ENCODE results near the gene HMX1.
A peak's percentile ranks its signal among the peaks of the same experiment; 100 is the strongest.

The HMX1 gene

GRCh38 chr4:8871417-8872401, at the start of gene HMX1:
TSS of gene HMX1 (minus strand) at chr4:8871839. CDS start at chr4:8871614, 225 bp downstream.
- Histone ChIP-seq H3K9me3 (ENCODE audit: control insufficient read depth in 5 of 5, low read length in 5 of 5) (no peaks in the 10 kb centered on the region), H3K27ac (ENCODE audit: low read depth, low read length) (no peak within 1 kb of the TSS), H3K9ac (ENCODE audit: low read length in 5 of 5) (no peak within 1 kb of the TSS), H3K4me3 (ENCODE audit: low read depth in 1 of 5, low read length in 5 of 5) (peak within 1 kb of the TSS in 2 of 5 donors; percentile 19 to 30), H3K27me3 (ENCODE audit: control insufficient read depth in 5 of 5, insufficient read depth in 4 of 5, low read length in 5 of 5) (peaks cover 75 to 82% (median 79%) of the 10 kb centered on the region in 5 donors), H3K4me1 (ENCODE audit: control insufficient read depth in 5 of 5, insufficient read depth in 5 of 5, low read length in 5 of 5) (peaks cover 0 to 11% (median 8%) of the 10 kb centered on the region in 5 donors), H3K36me3 (ENCODE audit: control insufficient read depth in 5 of 5, insufficient read depth in 5 of 5, low read length in 5 of 5) (no peaks in the 10 kb centered on the region)

- no peaks in the 10 kb centered on the region for H3K4me1 ChIP-seq (ENCODE audit: control insufficient read depth in 5 of 5, insufficient read depth in 5 of 5, low read length in 5 of 5)
- no peak overlapping the region for H3K4me3 ChIP-seq (ENCODE audit: low read depth in 1 of 5, low read length in 5 of 5)
- H3K36me3 ChIP-seq (ENCODE audit: control insufficient read depth in 5 of 5, insufficient read depth in 5 of 5, low read length in 5 of 5) = no peaks in the 10 kb centered on the region
- H3K9me3 ChIP-seq (ENCODE audit: control insufficient read depth in 5 of 5, low read length in 5 of 5) = peaks cover 4 to 14% (median 8%) of the 10 kb centered on the region in 5 donors
- no peak overlapping the region for H3K27ac ChIP-seq (ENCODE audit: low read depth, low read length)
- H3K9ac ChIP-seq (ENCODE audit: low read length in 5 of 5) = no peak overlapping the region
- H3K27me3 ChIP-seq (ENCODE audit: control insufficient read depth in 5 of 5, insufficient read depth in 4 of 5, low read length in 5 of 5) = peaks cover 8 to 28% (median 18%) of the 10 kb centered on the region in 5 donors
Observed at GRCh38 chr4:8920969-8921368, 49.3 kb upstream of the HMX1 start.

DNA sequence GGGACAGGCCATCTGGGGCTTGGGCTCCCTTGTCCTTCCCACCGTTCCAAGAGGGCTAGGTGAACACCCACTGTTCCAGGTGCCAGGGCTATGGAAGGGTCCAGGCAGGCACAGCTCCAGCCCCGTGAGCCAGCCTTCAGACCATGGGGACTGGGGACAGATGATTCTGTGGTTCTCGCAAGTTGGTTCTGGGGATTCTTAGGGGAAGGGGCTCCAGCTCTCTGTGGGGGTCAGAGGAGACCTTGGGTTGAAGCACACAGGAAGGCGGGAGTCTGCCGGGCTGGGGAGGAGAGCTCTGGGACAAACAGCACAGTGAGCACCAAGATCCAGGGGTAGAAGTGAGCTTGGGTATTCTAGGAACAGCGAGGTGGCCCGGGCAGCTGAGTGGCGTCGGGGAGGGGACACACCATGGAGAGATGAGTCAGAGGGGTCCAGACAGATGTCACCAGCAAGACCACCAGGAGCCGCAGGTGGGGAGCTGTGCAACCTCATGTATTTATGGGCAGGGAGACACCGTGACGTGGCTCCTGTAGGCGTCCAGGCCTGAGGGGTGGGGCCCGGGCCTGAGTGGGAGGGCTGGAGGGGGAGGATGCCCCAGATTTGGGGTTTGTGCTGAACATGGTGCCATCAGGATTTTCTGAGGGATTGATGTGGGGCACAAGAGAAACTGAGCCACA, 48.8 kb upstream of the HMX1 start:
- Histone ChIP-seq H3K27me3 (ENCODE audit: control insufficient read depth in 5 of 5, insufficient read depth in 4 of 5, low read length in 5 of 5) (peaks cover 8 to 34% (median 24%) of the 10 kb centered on the region in 5 donors), H3K27ac (ENCODE audit: low read depth, low read length) (no peak overlapping the region), H3K9me3 (ENCODE audit: control insufficient read depth in 5 of 5, low read length in 5 of 5) (peaks cover 4 to 14% (median 8%) of the 10 kb centered on the region in 5 donors), H3K36me3 (ENCODE audit: control insufficient read depth in 5 of 5, insufficient read depth in 5 of 5, low read length in 5 of 5) (no peaks in the 10 kb centered on the region), H3K4me3 (ENCODE audit: low read depth in 1 of 5, low read length in 5 of 5) (no peak overlapping the region), H3K4me1 (ENCODE audit: control insufficient read depth in 5 of 5, insufficient read depth in 5 of 5, low read length in 5 of 5) (no peaks in the 10 kb centered on the region), H3K9ac (ENCODE audit: low read length in 5 of 5) (no peak overlapping the region)

DNA sequence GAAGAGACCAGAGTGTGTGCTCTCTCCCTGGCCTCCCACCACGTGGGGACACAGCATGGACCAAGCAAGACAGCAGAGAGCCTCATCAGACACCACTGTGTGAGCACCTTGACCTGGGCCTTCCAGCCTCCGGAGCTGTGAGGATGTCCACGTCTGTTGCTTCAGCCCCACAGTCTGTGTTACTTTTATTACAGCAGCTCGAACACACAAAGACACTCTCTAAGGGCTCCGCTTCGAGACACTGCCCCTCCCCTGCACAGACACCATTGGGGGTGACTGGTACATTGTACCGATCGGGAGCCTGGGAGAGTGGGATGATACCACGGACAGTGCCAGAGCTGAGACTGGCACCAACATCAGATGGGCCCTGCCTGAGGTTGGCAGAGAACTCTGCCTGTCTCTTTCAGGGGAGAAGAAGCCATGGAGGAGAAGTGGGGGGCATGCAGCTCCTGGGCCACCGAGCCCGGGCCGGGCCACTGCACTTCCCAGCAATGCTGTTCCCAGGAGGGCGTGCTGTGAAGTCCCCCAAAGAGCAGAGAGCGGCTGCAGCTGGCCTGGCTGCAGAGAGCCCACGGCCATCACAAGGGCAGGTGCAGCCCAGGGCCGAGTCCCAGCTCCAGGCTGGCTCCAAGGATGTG, 48.1 kb upstream of the HMX1 start:
- Histone ChIP-seq H3K27me3 (ENCODE audit: control insufficient read depth in 5 of 5, insufficient read depth in 4 of 5, low read length in 5 of 5) (peaks cover 8 to 36% (median 27%) of the 10 kb centered on the region in 5 donors), H3K27ac (ENCODE audit: low read depth, low read length) (no peak overlapping the region), H3K9ac (ENCODE audit: low read length in 5 of 5) (no peak overlapping the region), H3K4me3 (ENCODE audit: low read depth in 1 of 5, low read length in 5 of 5) (no peak overlapping the region), H3K36me3 (ENCODE audit: control insufficient read depth in 5 of 5, insufficient read depth in 5 of 5, low read length in 5 of 5) (no peaks in the 10 kb centered on the region), H3K9me3 (ENCODE audit: control insufficient read depth in 5 of 5, low read length in 5 of 5) (peaks cover 4 to 14% (median 8%) of the 10 kb centered on the region in 5 donors), H3K4me1 (ENCODE audit: control insufficient read depth in 5 of 5, insufficient read depth in 5 of 5, low read length in 5 of 5) (no peaks in the 10 kb centered on the region)

DNA sequence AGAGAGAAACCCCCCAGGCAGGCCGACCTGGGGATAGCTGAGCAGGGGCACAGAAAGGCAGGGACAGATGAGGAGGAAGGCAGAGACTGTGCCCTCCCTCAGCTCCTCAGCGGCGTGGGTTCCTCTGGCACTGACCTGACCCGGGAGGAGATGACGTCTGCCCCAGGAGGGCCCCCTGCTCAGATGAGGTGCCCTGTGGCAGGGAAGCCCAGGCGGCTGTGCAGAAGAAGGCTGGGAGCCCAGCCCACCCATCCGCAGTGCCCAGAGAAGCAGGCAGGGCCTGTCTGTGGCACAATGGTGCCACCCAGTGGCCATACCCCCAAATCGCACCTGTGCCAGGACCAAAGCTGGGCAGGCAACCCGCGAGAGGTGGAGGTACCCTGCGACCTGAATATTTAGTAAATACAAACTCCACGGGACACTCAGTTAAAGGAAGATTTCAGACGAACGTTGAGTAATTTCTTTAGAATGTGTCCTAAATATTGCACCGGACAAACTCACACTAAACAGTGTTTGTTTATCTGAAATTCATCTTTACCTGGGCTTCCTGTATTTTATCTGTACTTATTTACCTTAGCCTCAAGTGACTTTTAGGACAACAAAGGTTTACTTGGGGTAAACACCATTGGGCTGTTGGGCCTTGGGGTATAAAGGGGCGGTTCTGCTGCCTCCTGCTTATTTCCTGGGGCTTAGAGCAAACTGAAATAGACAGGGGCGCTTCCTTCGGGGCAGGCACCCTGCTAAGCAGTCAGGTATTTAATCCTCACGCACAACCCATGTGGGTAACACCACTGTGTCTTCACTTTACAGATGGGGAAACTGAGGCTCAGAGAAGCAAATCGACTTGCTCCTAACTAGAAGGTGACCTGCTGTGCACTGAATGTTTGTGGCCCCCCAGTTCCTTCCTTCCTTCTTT, 46.5 kb upstream of the HMX1 start:
- no peaks in the 10 kb centered on the region for H3K36me3 ChIP-seq (ENCODE audit: control insufficient read depth in 5 of 5, insufficient read depth in 5 of 5, low read length in 5 of 5)
- H3K4me3 ChIP-seq (ENCODE audit: low read depth in 1 of 5, low read length in 5 of 5) = no peak overlapping the region
- H3K27me3 ChIP-seq (ENCODE audit: control insufficient read depth in 5 of 5, insufficient read depth in 4 of 5, low read length in 5 of 5) = peaks cover 8 to 42% (median 35%) of the 10 kb centered on the region in 5 donors
- peaks cover 3 to 9% (median 6%) of the 10 kb centered on the region in 5 donors for H3K9me3 ChIP-seq (ENCODE audit: control insufficient read depth in 5 of 5, low read length in 5 of 5)
- H3K9ac ChIP-seq (ENCODE audit: low read length in 5 of 5) = no peak overlapping the region
- H3K27ac ChIP-seq (ENCODE audit: low read depth, low read length) = no peak overlapping the region
- no peaks in the 10 kb centered on the region for H3K4me1 ChIP-seq (ENCODE audit: control insufficient read depth in 5 of 5, insufficient read depth in 5 of 5, low read length in 5 of 5)

DNA sequence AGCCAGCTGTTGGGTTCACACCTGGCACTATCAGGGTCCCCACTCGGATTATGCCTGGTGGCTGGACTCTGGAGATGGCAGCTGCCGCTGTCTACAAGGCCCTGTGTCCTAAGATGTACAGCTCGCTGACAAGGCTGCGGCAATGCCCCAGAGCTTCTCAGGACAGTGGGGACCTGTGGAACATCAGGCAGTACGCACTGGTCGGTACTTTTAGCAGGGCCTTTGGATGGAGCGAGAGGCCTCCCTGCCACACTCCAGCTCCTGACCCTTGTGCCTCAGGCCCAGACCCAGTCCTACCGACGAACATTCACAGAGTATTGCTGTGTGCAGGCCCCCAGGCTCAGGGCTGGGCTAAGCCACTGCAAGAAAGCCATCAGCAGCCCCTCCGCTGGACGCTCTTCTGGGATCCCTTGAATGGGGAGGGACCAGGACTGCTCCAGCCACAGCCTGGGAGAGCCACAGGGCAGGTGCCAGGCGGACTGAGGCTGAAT, 45.7 kb upstream of the HMX1 start:
- Histone ChIP-seq H3K4me1 (ENCODE audit: control insufficient read depth in 5 of 5, insufficient read depth in 5 of 5, low read length in 5 of 5) (no peaks in the 10 kb centered on the region), H3K27me3 (ENCODE audit: control insufficient read depth in 5 of 5, insufficient read depth in 4 of 5, low read length in 5 of 5) (peaks cover 8 to 43% (median 38%) of the 10 kb centered on the region in 5 donors), H3K4me3 (ENCODE audit: low read depth in 1 of 5, low read length in 5 of 5) (no peak overlapping the region), H3K36me3 (ENCODE audit: control insufficient read depth in 5 of 5, insufficient read depth in 5 of 5, low read length in 5 of 5) (no peaks in the 10 kb centered on the region), H3K9me3 (ENCODE audit: control insufficient read depth in 5 of 5, low read length in 5 of 5) (peaks cover 0 to 2% (median 1%) of the 10 kb centered on the region in 5 donors), H3K9ac (ENCODE audit: low read length in 5 of 5) (no peak overlapping the region), H3K27ac (ENCODE audit: low read depth, low read length) (no peak overlapping the region)

DNA sequence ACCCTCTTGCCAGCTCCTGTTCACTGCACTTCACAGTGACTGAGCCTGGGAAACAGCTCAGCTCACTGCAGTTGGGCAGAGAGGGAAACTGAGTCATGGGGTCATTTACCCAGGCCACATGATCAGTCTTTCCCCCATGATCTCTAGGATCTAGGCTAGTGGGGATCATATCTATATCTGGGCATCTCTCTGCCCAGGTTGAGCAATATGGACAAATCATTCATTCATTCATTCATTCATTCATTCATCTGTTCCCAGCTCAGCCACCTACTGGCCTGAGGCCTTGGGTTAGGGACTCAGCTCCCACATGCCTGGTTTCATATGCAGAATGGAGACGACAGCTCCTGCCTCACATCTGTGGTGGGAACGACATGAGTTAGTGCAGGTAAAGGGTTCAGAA, 45.3 kb upstream of the HMX1 start:
- no peaks in the 10 kb centered on the region for H3K36me3 ChIP-seq (ENCODE audit: control insufficient read depth in 5 of 5, insufficient read depth in 5 of 5, low read length in 5 of 5)
- no peak overlapping the region for H3K9ac ChIP-seq (ENCODE audit: low read length in 5 of 5)

DNA sequence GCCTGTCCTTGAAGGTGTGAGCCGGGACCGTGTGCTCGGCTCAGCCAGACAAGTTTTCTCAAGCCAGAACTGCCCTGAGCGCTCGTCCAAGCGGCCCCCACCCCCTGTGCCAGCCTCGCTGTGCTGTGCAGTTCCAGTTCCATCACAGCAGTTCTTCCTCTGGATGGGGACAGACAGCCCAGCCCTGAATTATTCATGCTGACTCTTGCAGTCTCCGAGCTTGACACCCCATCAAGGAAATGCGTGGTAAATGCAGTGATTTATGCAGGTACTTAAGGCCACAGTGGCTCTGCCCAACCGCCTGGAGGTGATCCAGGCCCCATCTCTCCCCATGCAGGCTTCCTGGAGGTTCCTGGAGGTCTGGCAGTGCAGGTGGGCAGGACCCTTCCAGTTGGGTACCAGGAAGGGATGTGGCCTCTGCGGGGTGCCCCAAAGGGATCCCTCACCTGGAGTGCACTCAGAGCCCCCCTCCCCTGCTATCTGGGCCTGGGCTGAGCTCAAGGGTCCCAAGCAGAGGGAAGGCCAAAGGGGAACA, 44.8 kb upstream of the HMX1 start:
- Histone ChIP-seq H3K4me3 (ENCODE audit: low read depth in 1 of 5, low read length in 5 of 5) (no peak overlapping the region), H3K27ac (ENCODE audit: low read depth, low read length) (no peak overlapping the region), H3K9ac (ENCODE audit: low read length in 5 of 5) (no peak overlapping the region), H3K4me1 (ENCODE audit: control insufficient read depth in 5 of 5, insufficient read depth in 5 of 5, low read length in 5 of 5) (no peaks in the 10 kb centered on the region), H3K27me3 (ENCODE audit: control insufficient read depth in 5 of 5, insufficient read depth in 4 of 5, low read length in 5 of 5) (peaks cover 8 to 48% (median 46%) of the 10 kb centered on the region in 5 donors), H3K36me3 (ENCODE audit: control insufficient read depth in 5 of 5, insufficient read depth in 5 of 5, low read length in 5 of 5) (no peaks in the 10 kb centered on the region), H3K9me3 (ENCODE audit: control insufficient read depth in 5 of 5, low read length in 5 of 5) (no peaks in the 10 kb centered on the region)

More for the DNA sequence above, 45.3 kb upstream of the HMX1 start:
- Histone ChIP-seq H3K4me3 (ENCODE audit: low read depth in 1 of 5, low read length in 5 of 5) (no peak overlapping the region), H3K27ac (ENCODE audit: low read depth, low read length) (no peak overlapping the region), H3K27me3 (ENCODE audit: control insufficient read depth in 5 of 5, insufficient read depth in 4 of 5, low read length in 5 of 5) (peaks cover 8 to 45% (median 43%) of the 10 kb centered on the region in 5 donors), H3K9me3 (ENCODE audit: control insufficient read depth in 5 of 5, low read length in 5 of 5) (no peaks in the 10 kb centered on the region), H3K4me1 (ENCODE audit: control insufficient read depth in 5 of 5, insufficient read depth in 5 of 5, low read length in 5 of 5) (no peaks in the 10 kb centered on the region)

All from subcutaneous abdominal adipose tissue (tissue), 5 donors.